HG03139 (cell line): ENCODE results near the gene IL23A.
"Not testable (repeated sequence)": the region's sequence is repeated elsewhere in the genome, so short reads cannot be mapped to it uniquely, and the experiment has no call there.

Experiments
- ATAC-seq: cut with Tn5 transposase; IDR thresholded peaks from one replicate; pipeline ENCODE4 v1.9.1; 2021; ENCODE audit not compliant: unreplicated experiment

Gene IL23A

DNA sequence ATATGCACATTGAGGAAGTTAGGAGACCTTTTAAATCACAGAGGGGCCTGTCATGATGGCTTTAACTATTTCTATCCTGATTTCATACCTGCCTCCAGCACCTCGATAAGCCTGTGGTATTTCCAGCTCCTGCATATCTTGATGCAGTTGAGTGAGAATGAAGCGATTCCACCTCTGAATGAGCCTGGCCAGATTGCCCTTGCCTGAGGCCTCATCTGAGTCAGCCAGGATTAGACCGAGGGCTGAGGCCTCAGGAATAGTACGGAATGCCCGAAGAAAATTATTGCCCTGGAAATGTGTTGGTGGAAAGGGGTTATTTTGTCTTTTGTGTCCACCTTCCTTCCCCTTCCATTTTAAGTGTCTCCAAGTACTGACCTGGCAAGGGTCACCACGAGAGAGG lies 14.5 kb upstream of the IL23A start:
- no peak for ATAC-seq

DNA sequence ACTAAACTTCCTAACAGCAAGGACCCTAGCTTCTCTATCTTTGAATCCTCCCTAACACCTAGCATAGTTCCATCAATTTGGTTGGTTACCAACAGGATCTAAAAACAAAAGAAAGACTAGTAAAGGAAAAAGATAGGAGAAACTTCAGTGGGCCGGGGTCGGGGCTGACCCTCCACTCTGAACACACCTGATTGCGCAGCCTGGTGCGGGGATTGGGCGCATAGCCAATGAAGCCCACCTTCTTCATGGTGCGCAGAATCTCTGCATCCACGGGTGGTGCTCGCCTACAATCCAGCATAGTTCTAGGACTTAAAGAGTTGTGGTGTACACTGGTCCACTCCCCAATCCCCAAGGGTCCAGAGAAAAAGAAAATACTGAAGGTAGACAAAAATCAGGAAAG lies 12.6 kb upstream of the IL23A start:
- no peak for ATAC-seq

GRCh38 chr12:56326533-56326932 lies 12.2 kb upstream of the IL23A start:
- no peak for ATAC-seq

DNA sequence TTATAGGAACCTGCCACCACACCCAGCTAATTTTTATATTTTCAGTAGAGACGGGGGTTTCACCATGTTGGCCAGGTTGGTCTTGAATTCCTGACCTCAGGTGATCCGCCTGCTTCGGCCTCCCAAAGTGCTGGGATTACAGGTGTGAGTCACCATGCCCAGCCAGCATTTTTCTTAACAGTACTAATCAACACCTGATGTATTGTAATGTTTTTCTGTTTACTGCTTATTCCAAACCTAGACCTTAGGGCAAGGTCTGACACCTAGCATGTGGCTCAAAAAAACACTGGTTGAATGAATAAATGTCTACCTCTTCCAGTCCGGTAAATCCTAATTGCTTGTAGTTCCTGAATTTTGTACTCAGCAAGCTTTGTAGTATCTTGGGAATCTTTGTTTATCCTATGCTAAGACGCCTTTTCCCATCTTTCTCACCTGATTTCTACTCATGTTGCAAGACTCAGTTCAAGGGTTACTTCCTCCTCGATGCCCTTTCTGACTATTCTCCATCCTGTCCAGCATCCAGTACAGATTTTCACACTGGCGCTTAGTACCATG lies 7.7 kb upstream of the IL23A start:
- ATAC-seq: no peak

- no peak for ATAC-seq
Observed at GRCh38 chr12:56332512-56333196, 6.0 kb upstream of the IL23A start.

DNA sequence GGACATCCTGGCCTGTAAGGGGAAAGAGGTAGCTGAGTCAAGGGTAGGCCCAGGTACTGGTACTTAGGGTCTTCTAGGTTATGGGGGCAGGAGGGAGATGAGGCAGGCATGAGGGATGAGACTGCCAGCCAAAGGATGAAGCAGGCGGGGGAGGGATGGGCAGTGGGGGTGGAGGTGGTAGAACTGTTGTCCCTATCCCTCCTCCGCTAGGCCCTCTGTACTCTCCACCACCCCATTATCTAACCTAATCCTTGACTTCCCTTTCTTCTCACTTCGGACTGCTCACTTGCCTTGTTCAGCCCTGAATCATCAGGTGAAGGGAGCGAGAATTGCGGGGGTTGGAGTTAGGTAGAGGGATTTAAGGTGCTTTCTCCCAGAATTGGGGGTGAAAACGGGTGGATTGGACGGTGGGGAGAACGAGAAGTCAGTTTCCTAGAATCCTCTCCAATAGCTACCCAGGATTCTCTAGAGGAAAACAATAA lies 5.4 kb upstream of the IL23A start:
- ATAC-seq: no peak

- ATAC-seq: peak; percentile 90
Observed at GRCh38 chr12:56333679-56334489, 4.8 kb upstream of the IL23A start, which contains the start of gene PAN2. Gene PAN2, minus strand, starts transcription at chr12:56334000. Its CDS starts 906 bp downstream, at chr12:56333094.

- ATAC-seq: no peak
Observed at GRCh38 chr12:56334490-56334793, 4.2 kb upstream of the IL23A start.

DNA sequence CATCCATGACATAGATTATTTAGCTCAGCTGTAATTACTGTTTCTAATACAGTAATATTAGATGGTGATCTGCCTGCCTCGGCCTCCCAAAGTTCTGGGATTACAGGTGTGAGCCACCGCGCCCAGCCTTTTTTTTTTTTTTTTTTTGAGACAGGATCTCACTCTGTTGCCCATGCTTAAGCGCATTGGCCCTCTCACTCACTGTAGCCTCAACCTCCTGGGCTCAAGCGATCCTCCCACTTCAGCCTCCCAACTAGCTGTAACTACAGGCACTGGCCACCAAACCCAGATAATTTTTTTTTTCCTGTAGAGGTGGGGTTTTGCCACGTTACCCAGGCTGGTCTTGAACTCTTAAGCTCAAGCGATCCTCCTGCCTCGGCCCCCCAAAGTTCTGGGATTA lies 3.2 kb upstream of the IL23A start:
- not testable (repeated sequence) for ATAC-seq

- ATAC-seq: no peak
Observed at GRCh38 chr12:56336361-56337167, 2.1 kb upstream of the IL23A start.

DNA sequence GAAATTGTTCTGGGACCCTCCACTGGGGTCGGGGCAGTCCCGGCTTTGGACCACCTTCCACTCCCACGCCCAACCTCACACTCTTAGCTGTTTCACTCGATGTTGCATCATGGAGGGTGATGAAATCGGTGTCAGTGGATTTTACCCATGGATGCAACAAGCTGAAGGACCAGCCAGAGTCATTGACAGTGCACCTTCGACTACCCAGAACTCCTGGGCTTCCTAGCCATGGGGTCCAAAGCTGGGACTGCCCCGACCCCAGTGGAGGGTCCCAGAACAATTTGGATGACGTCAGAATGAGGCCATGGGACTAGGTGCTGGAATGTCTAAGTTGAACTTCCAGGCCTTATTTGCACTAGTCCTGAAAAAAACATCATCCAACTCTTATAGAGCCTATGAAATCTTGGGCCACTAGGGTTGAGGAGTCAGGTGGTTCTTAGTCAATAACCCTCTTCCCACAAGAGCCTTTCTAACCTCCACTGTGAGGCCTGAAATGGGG lies 882 bp upstream of the IL23A start:
- no peak for ATAC-seq

- ATAC-seq: no peak
Observed at GRCh38 chr12:56339158-56339422, 406 bp downstream of the IL23A start.

DNA sequence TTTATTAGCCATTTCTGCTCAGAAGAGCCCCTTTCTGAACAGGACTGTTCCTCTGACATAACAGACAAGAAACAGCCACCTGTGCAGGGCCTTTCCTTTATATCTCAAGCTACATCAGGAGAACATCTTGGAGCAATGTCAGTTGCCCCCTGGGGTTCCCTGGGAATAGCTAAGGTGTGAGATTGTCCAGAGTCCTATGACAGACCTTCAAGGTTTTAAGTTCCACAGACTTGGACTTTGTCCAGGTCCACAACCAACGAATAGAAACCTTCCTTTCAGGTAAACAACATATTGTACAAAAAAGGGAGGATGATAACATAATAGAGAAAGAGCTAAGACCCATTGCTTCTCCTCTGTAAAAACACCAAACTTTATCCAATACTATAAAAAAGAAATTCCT lies 2.9 kb downstream of the IL23A start:
- ATAC-seq: no peak

- not testable (repeated sequence) for ATAC-seq
Observed at GRCh38 chr12:56342290-56342689, 3.6 kb downstream of the IL23A start.

DNA sequence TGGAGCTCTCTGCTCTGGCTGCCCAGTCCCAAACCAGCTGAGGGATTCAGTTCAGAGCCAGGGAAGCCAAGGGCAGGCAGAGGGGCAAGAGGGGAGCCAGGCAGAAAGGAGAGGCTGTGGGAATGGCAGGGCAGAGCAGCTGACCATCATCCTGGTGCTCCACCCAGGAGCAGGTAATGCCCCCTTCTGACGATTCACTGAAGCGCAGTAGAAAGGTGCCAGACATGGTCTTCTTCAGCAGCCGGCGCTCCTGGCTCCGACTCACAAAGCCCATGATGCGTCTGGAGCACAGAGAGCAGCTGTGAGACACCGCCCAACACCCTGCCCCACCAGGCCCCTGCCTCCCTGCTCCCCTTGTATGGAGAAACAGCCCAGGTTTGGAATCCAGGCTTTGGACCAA lies 8.0 kb downstream of the IL23A start:
- no peak for ATAC-seq

DNA sequence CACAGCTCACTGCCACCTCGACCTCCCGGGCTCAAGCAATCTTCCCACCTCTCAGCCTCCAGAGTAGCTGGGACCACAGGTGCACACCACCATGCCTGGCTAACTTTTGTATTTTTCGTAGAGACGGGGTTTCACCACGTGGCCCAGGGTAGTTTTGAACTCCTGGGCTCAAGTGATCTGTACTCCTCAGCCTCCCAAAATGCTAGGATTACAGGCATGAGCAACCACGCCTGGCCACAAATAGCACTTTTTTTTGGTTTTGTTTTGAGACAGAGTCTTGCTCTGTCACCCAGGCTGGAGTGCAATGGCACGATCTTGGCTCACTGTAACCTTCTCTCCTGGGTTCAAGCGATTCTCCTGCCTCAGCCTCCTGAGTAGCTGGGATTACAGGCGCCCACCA lies 8.6 kb downstream of the IL23A start:
- ATAC-seq: not testable (repeated sequence)

DNA sequence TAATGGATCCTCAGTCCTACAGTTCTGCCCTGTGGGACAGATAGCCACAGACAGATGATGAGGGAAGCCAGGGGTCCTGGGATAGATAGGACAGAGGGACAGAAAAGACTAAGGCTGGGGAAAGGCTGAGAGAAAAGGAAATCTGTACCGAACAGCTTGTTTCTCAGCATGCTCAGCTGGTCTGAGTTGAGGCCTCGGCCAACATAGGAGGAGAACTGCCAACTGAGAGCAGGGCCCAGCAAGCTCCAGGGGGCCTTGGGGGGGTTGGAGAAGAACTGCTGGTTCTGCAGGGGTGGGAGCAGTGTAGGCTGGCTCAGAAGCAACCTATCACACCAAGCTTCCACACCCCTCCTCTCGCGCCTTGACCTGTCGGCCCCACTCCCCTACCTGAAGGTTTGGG lies 10.1 kb downstream of the IL23A start:
- no peak for ATAC-seq

DNA sequence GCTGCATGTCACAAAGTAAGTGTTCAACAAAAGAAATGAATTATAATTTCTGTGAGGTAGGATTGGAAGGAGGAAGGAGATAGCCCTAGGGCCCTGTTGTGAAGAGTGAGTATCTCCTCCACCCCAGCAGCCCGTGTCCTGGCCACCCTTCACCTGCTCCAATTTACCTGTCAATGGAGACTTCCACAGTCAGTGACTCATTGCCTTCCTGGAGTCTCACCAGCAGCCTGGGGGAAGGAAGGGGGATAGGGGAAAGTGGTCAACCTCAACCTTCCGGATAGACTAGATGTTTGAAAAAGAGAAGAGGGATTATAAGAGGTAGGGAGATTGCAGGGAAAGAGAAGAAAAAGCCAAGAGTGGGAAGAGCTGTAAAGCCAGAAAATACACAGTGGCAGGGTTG lies 12.0 kb downstream of the IL23A start:
- no peak for ATAC-seq

DNA sequence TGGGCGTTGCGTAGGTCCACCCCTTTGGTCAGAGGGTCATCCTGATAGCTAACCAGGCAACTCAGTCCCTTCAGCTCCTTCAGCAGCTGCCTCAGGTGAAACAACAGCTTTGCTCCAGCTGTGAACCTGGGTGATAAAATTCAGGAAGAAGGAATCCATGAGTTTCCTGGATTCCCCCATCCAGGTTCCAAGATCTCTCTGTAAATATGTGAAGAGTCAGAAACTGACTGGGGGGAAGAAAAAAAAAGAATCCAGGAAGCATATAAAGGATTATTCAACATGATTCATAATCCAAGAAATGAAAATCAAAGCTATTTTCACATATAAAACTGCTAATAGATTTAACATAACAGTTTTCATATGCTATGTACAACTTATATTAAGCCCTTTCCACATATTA lies 12.6 kb downstream of the IL23A start:
- ATAC-seq: no peak

DNA sequence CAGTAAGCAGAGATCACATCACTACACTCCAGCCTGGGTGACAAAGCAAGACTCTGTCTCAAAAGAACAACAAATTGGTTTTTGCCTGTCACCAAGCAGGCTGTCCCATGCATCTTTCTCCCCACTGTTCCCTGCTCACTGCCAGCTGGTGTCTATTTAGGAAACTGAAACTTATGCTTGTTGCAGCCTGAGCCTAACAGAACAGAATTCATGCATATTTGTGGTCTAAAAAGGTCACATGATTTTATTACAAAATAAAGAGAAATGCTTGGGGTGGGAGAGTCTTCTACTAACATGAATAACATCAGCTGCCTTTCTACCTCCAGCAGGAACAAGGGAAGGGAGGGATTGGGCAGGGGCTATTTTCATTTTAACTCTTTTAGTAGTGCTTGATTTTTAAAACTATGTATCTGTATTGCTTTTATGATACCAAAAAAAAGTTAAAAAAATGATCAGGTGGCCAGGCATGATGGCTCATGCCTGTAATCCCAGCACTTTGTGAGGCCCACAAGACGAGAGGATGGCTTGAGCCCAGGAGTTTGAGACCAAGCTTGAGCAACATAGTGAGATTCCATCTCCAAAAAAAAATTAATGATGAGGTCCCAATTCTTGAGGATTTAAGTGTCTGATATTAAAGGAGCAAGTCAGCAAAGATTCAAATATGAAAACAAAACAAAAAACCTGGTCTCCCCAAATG lies 20.3 kb downstream of the IL23A start:
- no peak for ATAC-seq
